NCI-H510A treated with DMSO at 0.1 percent for 48 hours (cell line): Measurements from ENCODE around the gene NOL12.
"Not testable (repeated sequence)": the region's sequence is repeated elsewhere in the genome, so short reads cannot be mapped to it uniquely, and the experiment has no call there.

Source experiments
- DNase-seq: peaks from one replicate; lab custom pipeline; 2025; lab: John Stamatoyannopoulos, UW

Gene NOL12

GRCh38 chr22:37713761-37714160, 27.6 kb downstream of the NOL12 start:
- no peak for DNase-seq

GRCh38 chr22:37714634-37715033, 28.5 kb downstream of the NOL12 start:
- DNase-seq, result no peak

GRCh38 chr22:37715760-37716159, 29.6 kb downstream of the NOL12 start:
- no peak for DNase-seq

- DNase-seq, result no peak
Measured at GRCh38 chr22:37716708-37717107, 30.6 kb downstream of the NOL12 start.

- DNase-seq, result not testable (repeated sequence)
Measured at GRCh38 chr22:37717235-37717634, 31.1 kb downstream of the NOL12 start.

GRCh38 chr22:37717746-37718305, 31.7 kb downstream of the NOL12 start:
- DNase-seq, result not testable (repeated sequence)

- DNase-seq, result no peak
Measured at GRCh38 chr22:37725551-37726240, 39.6 kb downstream of the NOL12 start.

GRCh38 chr22:37726241-37726887, 40.2 kb downstream of the NOL12 start:
- no peak for DNase-seq

- DNase-seq, result no peak
Measured at GRCh38 chr22:37728620-37729019, 42.5 kb downstream of the NOL12 start.

- no peak for DNase-seq
Measured at GRCh38 chr22:37731804-37732471, 45.8 kb downstream of the NOL12 start.

- no peak for DNase-seq
Measured at GRCh38 chr22:37732699-37733607, 46.8 kb downstream of the NOL12 start.

GRCh38 chr22:37733625-37734401, 47.7 kb downstream of the NOL12 start:
- DNase-seq, result no peak

- DNase-seq, result no peak
Measured at GRCh38 chr22:37734402-37734700, 48.2 kb downstream of the NOL12 start.

GRCh38 chr22:37734964-37735451, 48.9 kb downstream of the NOL12 start:
- no peak for DNase-seq

GRCh38 chr22:37739035-37739434, 52.9 kb downstream of the NOL12 start:
- no peak for DNase-seq

GRCh38 chr22:37739611-37740049, 53.5 kb downstream of the NOL12 start:
- DNase-seq, result no peak

GRCh38 chr22:37740455-37741311, 54.5 kb downstream of the NOL12 start:
- no peak for DNase-seq

GRCh38 chr22:37741312-37741795, 55.2 kb downstream of the NOL12 start:
- peak; percentile 65 for DNase-seq

GRCh38 chr22:37742376-37743171, 56.4 kb downstream of the NOL12 start:
- DNase-seq, result no peak
